ENCODE results near the gene DNAH3. TPM values are rescaled to one million over a fixed set of nuclear protein-coding genes. Genes with fewer than 3 reads are reported as not detected.
"Not testable (repeated sequence)": the region's sequence is repeated elsewhere in the genome, so short reads cannot be mapped to it uniquely, and the experiment has no call there.

DNAH3 gene
- total RNA-seq, 4 donors from 2014 or later, result 0.72 to 1.8 (median 1.4) TPM

DNA sequence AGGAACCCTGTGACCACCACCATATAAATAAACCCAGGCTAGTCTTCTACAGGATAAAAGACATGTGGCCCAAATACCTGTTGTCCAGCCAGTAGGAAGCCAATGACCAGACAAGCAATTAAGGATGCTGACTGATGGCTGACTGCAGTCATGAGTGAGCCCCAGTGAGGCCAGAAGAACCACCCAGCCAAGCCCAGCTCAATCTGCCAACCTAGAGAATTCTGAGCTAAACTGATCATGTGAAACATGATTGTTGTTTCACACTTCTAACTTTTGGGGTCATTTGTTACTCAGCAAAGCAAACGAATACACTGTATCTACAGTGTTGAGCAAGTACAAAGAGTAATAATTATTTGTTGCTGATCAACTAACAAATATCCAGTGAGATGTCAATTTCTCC, 86.4 kb downstream of the DNAH3 start:
- intact Hi-C loops (cut with DNase I; ENCODE audit: low total_unique reads), result no loop called here
- no peak overlapping the region for H3K4me3 ChIP-seq (ENCODE audit: low read depth, poor library complexity, severe bottlenecking)
- DNase-seq (ENCODE audit: low spot score in 2 of 2), result no peak
- WGBS, 2 donors, result 82 to 91% methylated on average over 1 of the region's 1 CpG
- no peak for TF ChIP-seq POLR2A (IDR thresholded peaks at IDR 0.05)
- TF ChIP-seq, protein P1, sequence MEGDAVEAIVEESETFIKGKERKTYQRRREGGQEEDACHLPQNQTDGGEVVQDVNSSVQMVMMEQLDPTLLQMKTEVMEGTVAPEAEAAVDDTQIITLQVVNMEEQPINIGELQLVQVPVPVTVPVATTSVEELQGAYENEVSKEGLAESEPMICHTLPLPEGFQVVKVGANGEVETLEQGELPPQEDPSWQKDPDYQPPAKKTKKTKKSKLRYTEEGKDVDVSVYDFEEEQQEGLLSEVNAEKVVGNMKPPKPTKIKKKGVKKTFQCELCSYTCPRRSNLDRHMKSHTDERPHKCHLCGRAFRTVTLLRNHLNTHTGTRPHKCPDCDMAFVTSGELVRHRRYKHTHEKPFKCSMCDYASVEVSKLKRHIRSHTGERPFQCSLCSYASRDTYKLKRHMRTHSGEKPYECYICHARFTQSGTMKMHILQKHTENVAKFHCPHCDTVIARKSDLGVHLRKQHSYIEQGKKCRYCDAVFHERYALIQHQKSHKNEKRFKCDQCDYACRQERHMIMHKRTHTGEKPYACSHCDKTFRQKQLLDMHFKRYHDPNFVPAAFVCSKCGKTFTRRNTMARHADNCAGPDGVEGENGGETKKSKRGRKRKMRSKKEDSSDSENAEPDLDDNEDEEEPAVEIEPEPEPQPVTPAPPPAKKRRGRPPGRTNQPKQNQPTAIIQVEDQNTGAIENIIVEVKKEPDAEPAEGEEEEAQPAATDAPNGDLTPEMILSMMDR (IDR thresholded peaks at IDR 0.05), result no peak

DNA sequence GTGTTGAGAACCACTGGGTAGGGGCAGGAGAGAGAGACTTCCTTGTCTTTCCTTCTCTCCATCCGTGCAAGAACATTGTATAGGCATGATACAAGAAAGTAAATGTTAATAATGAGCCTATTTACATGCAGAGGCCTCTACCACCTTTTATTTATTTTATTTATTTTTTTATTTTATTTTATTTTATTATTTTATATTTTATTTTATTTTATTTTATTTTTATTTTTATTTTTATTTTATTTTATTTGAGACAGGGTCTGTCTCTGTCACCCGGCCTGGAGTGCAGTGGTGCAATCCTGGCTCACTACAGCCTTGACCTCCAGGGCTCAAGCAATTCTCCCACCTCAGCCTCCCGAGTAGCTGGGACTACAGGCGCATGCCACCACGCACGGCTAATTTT, 87.3 kb downstream of the DNAH3 start:
- WGBS, 2 donors, result 92 to 94% methylated on average over 6 of the region's 6 CpGs
- intact Hi-C loops (cut with DNase I; ENCODE audit: low total_unique reads); H3K4me3 ChIP-seq (ENCODE audit: low read depth, poor library complexity, severe bottlenecking); DNase-seq (ENCODE audit: low spot score in 2 of 2): not testable (repeated sequence)

DNA sequence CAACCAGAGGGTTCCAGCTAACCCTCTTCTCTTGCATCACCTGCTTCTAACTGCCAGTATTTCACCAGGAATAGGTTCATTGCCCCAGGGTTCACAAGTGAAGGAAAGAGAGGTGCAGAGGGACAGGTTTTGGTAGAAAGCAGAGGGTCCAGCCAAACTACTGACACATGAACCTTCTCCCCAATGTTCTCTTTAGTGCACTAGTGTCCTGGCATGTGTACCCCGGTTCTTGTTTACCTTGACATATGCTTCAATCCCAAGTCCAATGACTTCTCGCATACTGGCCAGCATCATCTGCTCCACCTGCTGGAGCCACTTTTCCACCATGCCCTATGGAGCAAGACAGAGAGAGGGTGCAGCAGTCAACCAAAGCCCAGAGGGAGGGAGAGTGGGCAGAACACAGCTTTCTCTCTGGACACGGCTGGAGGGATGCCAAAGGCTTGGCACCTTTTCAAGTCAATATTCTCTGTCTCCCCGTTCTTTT, 90.6 kb downstream of the DNAH3 start:
- intact Hi-C loops (cut with DNase I; ENCODE audit: low total_unique reads), result no loop called here
- TF ChIP-seq, protein P1 (IDR thresholded peaks at IDR 0.05), result no peak
- no peak for TF ChIP-seq POLR2A (IDR thresholded peaks at IDR 0.05)
- 62 to 68% methylated on average over 4 of the region's 4 CpGs for WGBS, 2 donors
- DNase-seq (ENCODE audit: low spot score in 2 of 2), result no peak
- H3K4me3 ChIP-seq (ENCODE audit: low read depth, poor library complexity, severe bottlenecking), result no peak overlapping the region

GRCh38 chr16:21057875-21058274, 92.8 kb downstream of the DNAH3 start:
- TF ChIP-seq, protein P1 (IDR thresholded peaks at IDR 0.05), result no peak
- no peak for TF ChIP-seq POLR2A (IDR thresholded peaks at IDR 0.05)
- WGBS, 2 donors, result 79 to 84% methylated on average over 7 of the region's 7 CpGs
- no peak for DNase-seq (ENCODE audit: low spot score in 2 of 2)
- intact Hi-C loops (cut with DNase I; ENCODE audit: low total_unique reads), result no loop called here
- no peak overlapping the region for H3K4me3 ChIP-seq (ENCODE audit: low read depth, poor library complexity, severe bottlenecking)

DNA sequence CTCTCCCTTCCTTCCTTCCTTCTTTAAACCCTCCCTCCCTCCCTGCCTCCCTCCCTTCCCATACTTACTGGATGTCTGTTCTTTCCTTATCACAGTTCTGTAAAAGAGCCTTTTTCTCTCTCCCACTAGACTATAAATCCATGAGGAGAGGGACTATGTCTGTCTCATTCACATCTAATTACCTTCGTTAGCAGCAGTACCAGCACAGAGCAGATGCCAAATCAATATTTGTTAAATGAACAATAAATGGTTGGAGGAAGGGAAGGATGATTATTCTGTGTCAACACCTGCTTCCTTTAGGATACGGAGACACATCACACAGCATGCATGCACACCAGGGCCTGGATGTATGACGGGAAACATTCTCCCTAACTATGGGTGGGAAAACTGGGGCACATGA, 94.2 kb downstream of the DNAH3 start:
- intact Hi-C loops (cut with DNase I; ENCODE audit: low total_unique reads), result no loop called here
- DNase-seq (ENCODE audit: low spot score in 2 of 2), result no peak
- TF ChIP-seq, protein P1 (IDR thresholded peaks at IDR 0.05), result no peak
- TF ChIP-seq POLR2A (IDR thresholded peaks at IDR 0.05), result no peak
- H3K4me3 ChIP-seq (ENCODE audit: low read depth, poor library complexity, severe bottlenecking), result no peak overlapping the region
- 49 to 51% methylated on average over 3 of the region's 3 CpGs for WGBS, 2 donors

- DNase-seq (ENCODE audit: low spot score in 2 of 2); intact Hi-C loops (cut with DNase I; ENCODE audit: low total_unique reads); H3K4me3 ChIP-seq (ENCODE audit: low read depth, poor library complexity, severe bottlenecking): not testable (repeated sequence)
- WGBS, 2 donors, result 91 to 92% methylated on average over 4 of the region's 4 CpGs
Measured at GRCh38 chr16:21055738-21056137, 94.9 kb downstream of the DNAH3 start.

DNA sequence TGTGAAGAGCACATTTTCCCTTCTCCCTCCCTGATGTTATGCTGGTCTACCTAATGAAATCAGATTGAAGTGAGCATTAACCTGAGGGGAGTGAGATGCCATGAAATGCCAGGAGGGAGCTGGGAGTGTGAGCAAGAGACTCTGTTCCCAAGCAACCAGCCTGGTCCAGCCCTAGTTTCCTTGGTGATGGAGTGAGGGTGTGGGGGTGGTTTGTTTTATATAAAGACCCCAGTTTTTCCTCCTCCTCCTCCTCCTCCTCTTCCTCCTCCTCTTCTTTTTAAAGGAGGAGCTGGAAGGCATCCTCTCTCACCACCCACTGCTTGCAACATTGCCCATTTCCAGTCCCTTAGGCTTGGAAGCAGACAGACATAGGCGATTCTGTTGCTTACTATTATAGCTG, 97.1 kb downstream of the DNAH3 start:
- intact Hi-C loops (cut with DNase I; ENCODE audit: low total_unique reads), result no loop called here
- H3K4me3 ChIP-seq (ENCODE audit: low read depth, poor library complexity, severe bottlenecking), result no peak overlapping the region
- WGBS, 2 donors, result 63 to 78% methylated on average over 1 of the region's 1 CpG
- TF ChIP-seq, protein P1 (IDR thresholded peaks at IDR 0.05), result no peak
- TF ChIP-seq POLR2A (IDR thresholded peaks at IDR 0.05), result no peak
- no peak for DNase-seq (ENCODE audit: low spot score in 2 of 2)

- intact Hi-C loops (cut with DNase I; ENCODE audit: low total_unique reads); H3K4me3 ChIP-seq (ENCODE audit: low read depth, poor library complexity, severe bottlenecking); DNase-seq (ENCODE audit: low spot score in 2 of 2): not testable (repeated sequence)
- WGBS, 2 donors, result 52 to 58% methylated on average over 28 to 31 of the region's 31 CpGs
Measured at GRCh38 chr16:21048091-21048912, 102.3 kb downstream of the DNAH3 start.
